NCI-H2196 treated with DMSO at 0.1 percent for 48 hours (cell line): ENCODE results near the gene ANTXR1.

Source experiments
- DNase-seq: peaks from one replicate; lab custom pipeline; 2025; ENCODE audit not compliant: unreplicated experiment; lab: John Stamatoyannopoulos, UW

ANTXR1 gene

DNA sequence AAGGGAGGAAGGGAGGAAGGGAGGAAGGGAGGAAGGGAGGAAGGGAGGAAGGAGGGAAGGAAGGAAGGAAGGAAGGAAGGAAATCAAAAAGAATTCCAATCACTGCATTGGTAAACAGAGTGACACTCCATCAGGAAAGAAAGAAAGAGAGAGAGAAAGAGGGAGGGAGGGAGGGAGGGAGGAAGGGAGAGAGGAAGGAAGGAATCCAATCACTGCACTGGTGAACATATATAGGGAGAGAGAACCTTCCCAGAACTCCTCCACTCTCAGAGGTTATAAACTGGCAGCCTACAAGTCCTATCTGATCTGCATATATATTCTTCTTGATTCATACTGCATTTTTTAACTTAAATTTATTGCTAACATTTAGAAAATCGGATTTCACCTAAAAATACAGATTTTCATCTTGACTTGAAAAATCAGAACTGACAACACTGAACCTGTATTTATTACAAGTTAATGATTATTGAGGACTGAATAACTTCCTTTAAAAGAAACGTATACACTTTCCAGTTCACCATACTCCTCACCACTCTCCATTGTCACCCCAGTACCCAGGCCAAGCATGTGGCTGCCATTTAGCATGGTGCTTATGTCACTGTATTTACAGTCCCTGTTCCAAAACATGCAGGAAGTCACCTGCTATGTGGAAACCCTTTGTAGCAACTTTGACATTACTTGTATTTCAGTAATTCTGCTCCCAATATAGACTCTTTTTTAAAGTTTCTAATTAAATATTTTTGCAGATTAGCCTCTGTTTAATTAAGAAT is 83.5 kb downstream of the ANTXR1 start:
- no peak for DNase-seq

- DNase-seq, result no peak
Observed at GRCh38 chr2:69097148-69097610, 84.2 kb downstream of the ANTXR1 start.

GRCh38 chr2:69097891-69098655 is 85.1 kb downstream of the ANTXR1 start:
- DNase-seq, result no peak

GRCh38 chr2:69099541-69099940 is 86.6 kb downstream of the ANTXR1 start:
- DNase-seq, result no peak

- DNase-seq, result no peak
Observed at GRCh38 chr2:69100220-69100723, 87.3 kb downstream of the ANTXR1 start.

DNA sequence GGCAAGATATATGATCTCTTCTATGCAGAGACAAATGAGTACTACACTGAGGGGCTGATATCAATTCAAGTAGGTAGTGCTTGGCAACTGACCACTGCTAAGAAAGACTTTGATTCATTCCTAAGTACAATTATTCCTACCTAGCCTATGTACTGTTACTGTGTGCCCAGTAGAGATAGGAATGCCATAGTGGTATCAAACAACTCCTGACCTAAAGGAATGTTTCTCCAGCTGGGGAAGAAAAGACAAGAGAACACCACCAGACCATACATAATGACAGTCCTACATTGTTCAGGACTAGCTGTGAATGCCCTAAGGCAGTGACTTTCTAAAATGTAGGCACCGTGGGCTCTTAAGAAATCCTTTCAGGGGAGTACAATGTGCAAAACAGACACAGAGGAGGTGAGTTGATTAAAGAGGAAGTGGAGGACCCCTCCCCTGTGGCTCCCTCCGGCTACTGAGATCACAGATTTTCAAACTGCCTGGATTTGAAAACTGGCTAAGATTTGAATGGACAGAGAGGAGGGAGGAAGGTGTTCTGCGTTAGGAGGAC is 89.1 kb downstream of the ANTXR1 start:
- DNase-seq, result no peak

GRCh38 chr2:69103419-69103818 is 90.4 kb downstream of the ANTXR1 start:
- DNase-seq, result no peak

- DNase-seq, result no peak
Observed at GRCh38 chr2:69104261-69104660, 91.3 kb downstream of the ANTXR1 start.

GRCh38 chr2:69109255-69109654 is 96.3 kb downstream of the ANTXR1 start:
- no peak for DNase-seq

- DNase-seq, result no peak
Observed at GRCh38 chr2:69111076-69111475, 98.1 kb downstream of the ANTXR1 start.

- DNase-seq, result no peak
Observed at GRCh38 chr2:69113627-69114026, 100.6 kb downstream of the ANTXR1 start.

DNA sequence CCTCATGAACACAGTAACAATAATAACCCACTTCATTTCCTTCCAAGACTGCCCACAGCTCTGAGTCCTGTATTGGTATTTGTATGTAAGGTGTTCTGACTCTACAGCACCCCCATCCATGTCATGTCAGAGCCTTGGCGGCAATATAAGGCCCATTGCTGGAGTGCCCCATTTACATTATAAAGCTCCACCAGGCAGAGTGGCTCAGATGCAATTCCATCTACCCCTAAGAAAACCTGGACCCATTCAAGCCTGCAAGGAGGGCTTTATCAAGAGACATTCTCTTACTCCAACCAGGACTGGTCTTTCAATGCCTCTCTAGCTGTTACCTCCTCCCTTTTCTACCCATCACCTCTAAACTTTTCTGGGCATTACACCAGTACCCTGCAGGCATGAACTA is 101.6 kb downstream of the ANTXR1 start:
- no peak for DNase-seq

GRCh38 chr2:69116438-69116837 is 103.5 kb downstream of the ANTXR1 start:
- DNase-seq, result no peak

GRCh38 chr2:69118609-69119008 is 105.6 kb downstream of the ANTXR1 start:
- no peak for DNase-seq

- no peak for DNase-seq
Observed at GRCh38 chr2:69119104-69119894, 106.3 kb downstream of the ANTXR1 start.

DNA sequence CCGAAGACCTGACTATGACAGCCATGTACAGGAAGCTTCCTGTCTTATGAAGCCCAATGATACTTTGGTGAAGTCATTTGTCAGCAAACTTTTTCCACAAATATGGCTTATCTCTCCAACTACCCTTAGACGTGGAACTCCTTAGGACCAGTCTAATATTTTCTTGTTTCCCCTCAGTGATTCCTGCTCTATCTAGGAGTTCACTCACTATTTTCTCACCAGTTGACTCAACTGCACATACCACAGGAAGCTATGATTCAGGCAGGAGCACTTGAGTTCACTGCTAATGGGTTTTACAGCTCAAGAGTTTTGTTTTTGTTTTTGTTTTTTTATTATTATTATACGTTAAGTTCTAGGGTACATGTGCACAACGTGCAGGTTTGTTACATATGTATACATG is 109.3 kb downstream of the ANTXR1 start:
- no peak for DNase-seq

GRCh38 chr2:69123182-69123581 is 110.2 kb downstream of the ANTXR1 start:
- DNase-seq, result no peak

- no peak for DNase-seq
Observed at GRCh38 chr2:69124343-69124742, 111.4 kb downstream of the ANTXR1 start.

GRCh38 chr2:69125816-69126215 is 112.8 kb downstream of the ANTXR1 start:
- no peak for DNase-seq

DNA sequence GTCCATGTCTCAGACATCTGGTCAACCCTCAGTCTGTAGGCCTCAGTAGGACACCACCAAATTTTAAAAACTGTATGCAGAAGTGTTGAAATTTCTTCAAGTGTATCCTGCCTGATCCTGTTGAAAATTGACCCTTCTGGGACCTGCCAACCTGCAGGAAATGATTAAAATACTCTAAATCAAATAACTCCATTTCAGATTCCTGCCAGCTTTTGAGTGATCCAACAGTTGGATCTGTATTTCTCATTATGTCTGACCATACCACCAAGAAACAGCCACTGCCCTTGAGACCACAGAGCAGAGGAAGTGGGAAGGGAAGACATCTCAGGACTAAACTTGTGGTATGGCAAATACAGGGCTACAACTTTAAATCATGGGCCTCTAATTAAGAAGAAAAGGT is 113.4 kb downstream of the ANTXR1 start:
- no peak for DNase-seq

- DNase-seq, result no peak
Observed at GRCh38 chr2:69131452-69131851, 118.5 kb downstream of the ANTXR1 start.
